GM21423 (cell line): ENCODE data around the gene AP4S1.
"Not testable (repeated sequence)": the region's sequence is repeated elsewhere in the genome, so short reads cannot be mapped to it uniquely, and the experiment has no call there.

Source experiments
- ATAC-seq: cut with Tn5 transposase; IDR thresholded peaks from one replicate; pipeline ENCODE4 v1.9.1; 2021; ENCODE audit warnings: mild to moderate bottlenecking, moderate library complexity; ENCODE audit not compliant: unreplicated experiment

The AP4S1 gene

GRCh38 chr14:31004007-31004406 is 21.4 kb upstream of the AP4S1 start:
- not testable (repeated sequence) for ATAC-seq

- no peak for ATAC-seq
Observed at GRCh38 chr14:31006703-31007102, 18.7 kb upstream of the AP4S1 start.

- no peak for ATAC-seq
Observed at GRCh38 chr14:31009836-31010574, 15.4 kb upstream of the AP4S1 start.

GRCh38 chr14:31010935-31011334 is 14.5 kb upstream of the AP4S1 start:
- no peak for ATAC-seq

- ATAC-seq = no peak
Observed at GRCh38 chr14:31013841-31014240, 11.6 kb upstream of the AP4S1 start.

- ATAC-seq = no peak
Observed at GRCh38 chr14:31018057-31018645, 7.3 kb upstream of the AP4S1 start.

- ATAC-seq = no peak
Observed at GRCh38 chr14:31020834-31021575, 4.4 kb upstream of the AP4S1 start.

- ATAC-seq = no peak
Observed at GRCh38 chr14:31021576-31021949, 3.9 kb upstream of the AP4S1 start.

- ATAC-seq = no peak
Observed at GRCh38 chr14:31022386-31022785, 3.1 kb upstream of the AP4S1 start.

- no peak for ATAC-seq
Observed at GRCh38 chr14:31024010-31024480, 1.4 kb upstream of the AP4S1 start.

- ATAC-seq = no peak
Observed at GRCh38 chr14:31024577-31025366, 677 bp upstream of the AP4S1 start.

GRCh38 chr14:31026077-31026449 is 614 bp downstream of the AP4S1 start, which contains the start of gene STRN3:
STRN3 (minus strand) TSS chr14:31026379; CDS start chr14:31026185, 194 bp downstream.
- no peak for ATAC-seq

- peak; percentile 93 for ATAC-seq
Observed at GRCh38 chr14:31026450-31027235, 1.2 kb downstream of the AP4S1 start.

- ATAC-seq = no peak
Observed at GRCh38 chr14:31027847-31028246, 2.4 kb downstream of the AP4S1 start.

GRCh38 chr14:31029016-31029970 is 3.8 kb downstream of the AP4S1 start:
- ATAC-seq = no peak

- ATAC-seq = no peak
Observed at GRCh38 chr14:31030469-31030868, 5.0 kb downstream of the AP4S1 start.

- no peak for ATAC-seq
Observed at GRCh38 chr14:31036552-31036951, 11.1 kb downstream of the AP4S1 start.

- no peak for ATAC-seq
Observed at GRCh38 chr14:31037709-31038221, 12.3 kb downstream of the AP4S1 start.
